ENCODE measurements around the gene DACT1.

Gene DACT1

DNA sequence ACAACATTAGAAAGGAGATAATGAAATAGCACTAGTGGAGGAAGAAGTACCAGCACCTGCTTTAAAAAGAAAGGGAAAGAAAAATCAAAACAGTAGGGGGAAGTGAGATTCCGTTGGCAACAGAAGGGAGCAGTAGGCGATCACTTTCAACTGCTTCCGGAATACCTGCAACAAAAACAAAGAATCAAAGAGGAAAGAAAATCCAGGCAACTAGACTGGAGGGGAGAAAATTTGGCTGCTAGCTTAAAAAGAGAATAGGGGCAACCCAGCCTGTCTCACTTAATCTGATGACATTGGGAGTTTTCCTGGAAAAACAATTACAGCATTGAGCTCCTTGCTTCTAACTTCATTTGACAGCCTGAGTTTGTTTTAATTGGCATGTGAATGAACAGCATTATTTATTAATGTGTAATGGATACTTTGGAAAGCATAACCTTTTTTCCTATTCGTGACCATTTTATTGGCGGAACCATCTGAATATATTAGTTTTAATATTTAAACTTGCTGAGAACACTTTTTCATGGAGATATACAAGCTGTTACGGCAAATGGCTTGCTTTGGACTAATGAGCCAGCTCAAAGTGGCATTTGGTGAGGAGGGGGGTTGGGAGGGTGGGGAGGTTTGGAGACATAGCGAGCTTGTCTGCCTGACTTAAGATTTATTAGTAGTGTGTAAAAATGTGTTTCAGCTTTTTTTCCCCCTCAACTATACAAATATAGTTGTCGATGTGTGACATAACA lies 2.5 kb upstream of the DACT1 start:
- no peak for DNase-seq (ENCODE audit: low spot score)

DNA sequence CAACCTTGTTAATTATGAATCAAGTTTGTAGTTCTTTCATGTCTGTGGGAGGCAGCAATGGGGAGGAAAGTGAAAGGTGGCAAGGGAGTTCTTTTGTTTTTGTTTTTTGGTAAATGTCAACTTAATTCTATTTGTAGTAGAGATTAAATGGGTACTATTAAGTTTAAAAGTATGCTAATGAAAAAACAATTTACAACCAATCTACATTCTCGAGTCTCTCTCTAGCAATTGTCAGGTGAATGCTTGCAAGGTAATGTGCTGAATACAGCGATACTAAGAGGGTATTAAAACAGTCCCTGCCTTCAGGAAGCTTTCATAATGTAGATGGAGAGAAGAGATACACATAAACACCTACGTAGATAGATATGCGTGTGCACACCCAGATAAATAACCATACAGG lies 1.6 kb upstream of the DACT1 start:
- DNase-seq (ENCODE audit: low spot score), result no peak

DNA sequence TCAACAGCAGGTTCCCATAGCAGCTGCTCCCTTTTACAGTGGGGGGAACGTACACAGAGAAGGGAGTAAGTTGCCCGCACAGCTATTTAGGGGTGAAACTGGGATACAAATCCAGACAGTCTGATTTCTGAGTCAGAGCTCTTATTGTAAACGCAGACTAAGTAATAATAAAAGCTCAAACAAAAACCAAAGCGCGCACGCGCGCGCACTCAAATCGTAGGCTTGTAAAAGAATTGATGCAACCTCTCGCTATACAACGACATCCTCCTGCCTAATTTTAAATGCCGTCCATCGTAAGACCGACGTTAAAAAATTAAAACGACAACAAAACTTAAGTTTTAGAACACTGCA lies 747 bp upstream of the DACT1 start:
- no peak for DNase-seq (ENCODE audit: low spot score)

DNA sequence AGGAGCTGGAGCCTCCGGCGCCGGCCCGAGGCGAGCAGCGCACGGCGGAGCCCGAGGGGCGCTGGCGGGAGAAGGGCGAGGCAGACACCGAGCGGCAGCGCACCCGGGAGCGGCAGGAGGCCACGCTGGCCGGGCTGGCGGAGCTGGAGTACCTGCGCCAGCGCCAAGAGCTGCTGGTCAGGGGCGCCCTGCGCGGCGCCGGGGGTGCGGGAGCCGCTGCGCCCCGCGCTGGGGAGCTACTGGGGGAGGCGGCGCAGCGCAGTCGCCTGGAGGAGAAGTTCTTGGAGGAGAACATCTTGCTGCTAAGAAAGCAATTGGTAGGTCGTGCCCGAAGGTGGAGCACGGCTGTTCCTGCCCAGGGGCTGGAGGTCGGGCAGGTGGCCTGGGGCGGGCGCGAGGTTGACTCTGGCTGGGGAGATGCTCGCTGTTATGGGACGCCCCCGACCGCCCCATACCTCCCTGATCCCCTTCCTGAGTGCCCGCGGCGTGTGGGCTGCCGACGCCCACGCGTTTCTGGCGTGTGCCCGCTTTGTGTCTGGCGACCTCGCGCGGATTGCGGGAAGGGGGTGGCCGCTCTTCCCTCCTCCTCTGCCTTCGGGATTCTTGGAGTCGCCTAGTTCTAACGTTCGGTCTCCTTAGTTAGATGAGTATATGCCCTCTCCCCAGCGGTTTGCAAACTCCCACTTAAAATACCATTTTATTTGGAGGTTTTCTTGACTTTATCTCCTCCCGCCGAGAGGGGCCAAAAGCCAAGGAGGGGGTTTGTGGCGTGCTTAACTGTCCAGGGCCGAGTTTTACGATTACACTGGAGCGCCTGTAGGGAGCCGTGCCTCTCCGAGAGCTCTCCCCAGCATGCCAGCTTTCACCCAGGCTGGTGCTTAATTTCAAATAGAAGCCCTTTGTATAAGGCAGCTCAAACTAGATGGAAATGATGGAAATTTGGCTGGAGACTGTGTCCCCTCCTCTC lies 752 bp downstream of the DACT1 start:
- peak; percentile 31 for DNase-seq (ENCODE audit: low spot score)

DNA sequence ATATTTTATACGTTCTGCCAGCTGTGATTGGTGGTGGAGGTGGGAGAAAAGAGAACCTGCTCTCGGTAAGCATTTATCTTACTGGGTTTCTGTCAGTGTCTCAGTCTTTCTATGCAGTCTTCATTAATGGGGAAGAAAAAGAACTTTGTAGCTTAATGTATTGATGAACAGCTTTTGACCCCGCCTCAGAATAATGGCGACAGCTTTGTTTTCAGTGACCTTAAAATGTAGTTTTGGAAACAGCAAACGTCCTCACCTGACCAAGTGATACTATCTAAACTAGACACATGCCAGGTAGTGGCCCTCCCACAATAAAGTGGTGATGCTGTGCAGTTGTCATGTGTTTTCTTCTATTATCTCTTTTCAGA lies 1.4 kb downstream of the DACT1 start:
- no peak for DNase-seq (ENCODE audit: low spot score)

DNA sequence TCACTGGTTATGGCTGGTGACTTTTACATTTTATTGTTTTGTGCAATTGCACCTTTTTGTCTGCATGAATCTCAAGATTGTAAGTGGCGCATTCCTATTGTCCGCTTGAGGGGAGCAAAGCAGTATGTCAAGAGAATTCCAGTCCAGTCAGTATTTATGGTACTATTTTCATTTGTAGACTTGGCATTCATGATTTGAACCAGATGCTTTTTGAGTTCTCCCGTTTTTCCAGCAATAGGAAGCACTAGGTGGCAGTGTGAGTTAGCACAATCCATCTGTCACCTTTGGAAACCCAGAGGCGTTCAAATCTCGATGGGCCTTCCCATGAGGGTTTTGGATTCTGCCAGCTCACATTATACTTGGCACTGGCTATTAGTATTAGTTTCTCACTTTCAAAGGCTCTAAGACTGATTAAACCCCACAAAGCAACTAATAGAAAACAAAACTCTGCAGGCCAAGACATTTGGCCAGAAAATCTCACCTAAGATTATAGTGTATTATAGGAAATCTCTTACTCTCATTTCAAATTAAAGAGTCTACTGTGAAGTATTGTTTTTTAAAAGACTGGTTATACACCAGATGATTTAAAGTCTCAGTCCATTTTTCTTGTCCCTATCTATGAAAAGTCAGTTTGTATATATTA lies 2.2 kb downstream of the DACT1 start:
- DNase-seq (ENCODE audit: low spot score), result peak; percentile 58

DNA sequence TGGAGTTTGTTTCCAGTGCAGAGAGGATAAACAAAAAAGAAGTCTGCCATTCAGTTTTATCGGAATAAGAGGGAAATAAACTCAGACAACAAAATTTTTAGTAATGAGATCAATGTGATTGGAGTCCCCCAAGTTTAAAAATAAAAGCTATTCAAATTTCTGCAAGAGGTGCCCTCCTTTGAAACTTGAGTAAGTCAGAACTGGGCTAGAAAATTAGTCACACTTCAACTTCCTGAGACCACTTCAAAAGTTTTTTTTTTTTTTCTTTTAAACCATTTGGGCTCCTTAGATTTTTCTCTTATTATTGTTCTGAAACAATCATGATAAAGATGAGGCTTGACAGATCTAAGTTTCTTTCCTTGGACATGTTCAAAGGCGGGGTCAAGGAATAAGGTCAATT lies 3.2 kb downstream of the DACT1 start:
- no peak for DNase-seq (ENCODE audit: low spot score)

DNA sequence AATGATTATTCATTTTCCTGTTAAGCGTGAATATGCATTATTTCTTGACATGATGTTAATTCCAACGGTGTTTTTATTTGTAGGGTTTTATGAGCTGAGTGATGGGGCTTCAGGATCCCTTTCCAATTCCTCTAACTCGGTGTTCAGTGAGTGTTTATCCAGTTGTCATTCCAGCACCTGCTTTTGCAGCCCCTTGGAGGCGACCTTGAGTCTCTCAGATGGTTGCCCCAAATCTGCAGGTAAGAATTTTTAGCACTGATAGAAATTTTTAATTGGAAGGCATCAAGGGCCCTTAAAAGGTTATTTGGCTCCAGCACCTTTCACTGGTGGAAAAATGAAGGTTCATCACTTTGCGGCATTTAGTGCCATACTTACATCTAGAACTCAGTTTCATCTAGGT lies 3.7 kb downstream of the DACT1 start:
- DNase-seq (ENCODE audit: low spot score), result no peak

DNA sequence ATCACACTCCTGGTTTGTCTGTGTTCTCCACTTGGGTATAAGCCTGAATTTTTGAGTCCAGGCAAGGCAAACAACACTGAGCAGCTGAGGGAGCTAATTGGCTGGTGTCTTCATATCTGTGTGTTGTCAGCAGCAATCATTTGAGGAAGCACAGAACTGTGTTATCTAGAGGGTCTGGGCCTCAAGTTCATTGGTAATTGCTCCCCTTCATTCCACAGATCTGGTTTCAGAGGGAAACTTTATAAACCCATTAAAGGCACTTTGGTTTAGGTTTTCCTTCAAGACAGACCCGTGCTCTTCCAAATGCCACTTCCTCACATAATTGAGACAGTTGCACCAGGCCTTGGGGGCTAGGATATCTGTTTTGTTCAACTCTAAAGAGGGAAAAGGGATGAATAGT lies 5.6 kb downstream of the DACT1 start:
- no peak for DNase-seq (ENCODE audit: low spot score)

DNA sequence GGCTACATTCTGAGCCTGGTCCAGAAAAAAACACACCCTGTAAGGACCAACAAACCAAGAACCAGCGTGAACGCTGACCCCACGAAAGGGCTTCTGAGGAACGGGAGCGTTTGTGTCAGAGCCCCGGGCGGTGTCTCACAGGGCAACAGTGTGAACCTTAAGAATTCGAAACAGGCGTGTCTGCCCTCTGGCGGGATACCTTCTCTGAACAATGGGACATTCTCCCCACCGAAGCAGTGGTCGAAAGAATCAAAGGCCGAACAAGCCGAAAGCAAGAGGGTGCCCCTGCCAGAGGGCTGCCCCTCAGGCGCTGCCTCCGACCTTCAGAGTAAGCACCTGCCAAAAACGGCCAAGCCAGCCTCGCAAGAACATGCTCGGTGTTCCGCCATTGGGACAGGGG lies 7.9 kb downstream of the DACT1 start:
- DNase-seq (ENCODE audit: low spot score), result no peak

DNA sequence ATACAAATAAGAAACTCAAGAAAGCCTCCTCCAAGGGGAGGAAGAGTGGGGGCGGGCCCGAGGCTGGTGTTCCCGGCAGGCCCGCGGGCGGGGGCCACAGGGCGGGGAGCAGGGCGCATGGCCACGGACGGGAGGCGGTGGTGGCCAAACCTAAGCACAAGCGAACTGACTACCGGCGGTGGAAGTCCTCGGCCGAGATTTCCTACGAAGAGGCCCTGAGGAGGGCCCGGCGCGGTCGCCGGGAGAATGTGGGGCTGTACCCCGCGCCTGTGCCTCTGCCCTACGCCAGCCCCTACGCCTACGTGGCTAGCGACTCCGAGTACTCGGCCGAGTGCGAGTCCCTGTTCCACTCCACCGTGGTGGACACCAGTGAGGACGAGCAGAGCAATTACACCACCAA lies 8.7 kb downstream of the DACT1 start:
- DNase-seq (ENCODE audit: low spot score), result no peak

DNA sequence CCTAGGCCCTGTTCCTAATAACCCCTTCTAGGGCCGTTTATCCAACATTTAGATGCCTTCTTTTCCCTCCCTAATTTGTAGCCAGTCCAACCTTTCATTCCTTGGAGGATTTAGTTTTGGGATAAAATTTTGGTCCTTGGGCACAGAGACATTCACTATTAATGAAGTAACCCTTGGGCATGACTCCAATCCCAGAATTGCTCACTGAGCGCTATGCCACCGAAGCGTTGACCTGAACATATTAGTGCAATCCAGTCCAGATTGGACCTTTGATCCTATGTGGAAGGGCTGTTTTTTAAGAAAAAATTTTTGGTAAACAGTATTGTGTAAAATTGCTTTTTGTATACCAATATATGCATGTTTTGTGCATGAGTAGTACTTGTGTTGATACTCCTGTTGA lies 10.0 kb downstream of the DACT1 start:
- no peak for DNase-seq (ENCODE audit: low spot score)

DNA sequence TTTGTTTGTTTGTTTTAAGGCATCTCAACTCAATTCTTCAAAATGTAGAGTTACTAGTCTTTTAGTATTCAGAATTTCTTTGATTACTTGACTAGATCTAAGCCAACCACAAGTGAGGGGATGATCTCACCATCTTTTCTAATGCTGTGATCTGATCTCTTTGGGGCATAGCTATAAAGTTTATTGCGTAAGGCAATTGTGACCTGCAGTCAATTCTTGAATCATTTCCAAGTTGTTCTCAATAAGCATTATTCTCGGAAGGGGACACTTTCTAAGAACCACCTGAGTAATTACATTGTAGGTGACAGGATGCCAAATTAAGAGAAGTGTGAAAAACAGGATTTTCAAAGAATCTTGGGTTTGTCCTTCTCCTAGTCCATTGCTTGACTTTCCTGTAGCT lies 13.1 kb downstream of the DACT1 start:
- DNase-seq (ENCODE audit: low spot score), result no peak

DNA sequence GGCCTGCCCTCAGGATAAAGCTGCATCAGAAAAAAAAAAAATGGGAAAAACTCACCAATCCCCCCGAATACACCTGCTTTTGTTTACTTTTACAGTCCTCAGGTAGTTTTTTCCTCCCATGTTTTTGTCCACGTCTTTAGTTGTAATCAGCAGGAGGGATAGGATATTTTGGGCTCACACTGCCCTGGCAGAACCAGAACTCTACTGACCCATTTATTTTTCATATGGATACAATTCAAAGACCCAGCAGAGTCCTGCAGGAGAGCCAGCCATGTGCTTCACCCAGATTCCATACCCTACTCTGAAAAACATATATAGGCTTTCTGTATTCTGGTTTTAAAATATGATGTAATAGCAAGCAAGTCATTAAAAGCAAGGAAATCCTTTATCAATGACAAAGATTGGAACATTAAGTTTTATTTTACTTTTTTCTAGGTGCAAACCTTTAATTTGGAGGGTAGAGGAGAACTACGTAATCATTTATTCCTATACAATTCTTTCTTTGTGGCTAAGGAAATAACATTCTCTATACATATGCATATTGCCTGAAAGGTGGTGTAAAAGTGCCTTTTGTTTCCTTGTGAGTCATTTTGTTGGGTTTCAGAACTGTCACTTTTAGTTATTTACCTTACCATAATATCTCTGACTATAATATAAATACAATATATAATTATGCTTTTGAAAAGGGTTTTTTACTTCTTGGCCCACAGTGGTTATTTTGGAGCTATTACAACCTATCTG lies 19.1 kb downstream of the DACT1 start:
- no peak for DNase-seq (ENCODE audit: low spot score)

DNA sequence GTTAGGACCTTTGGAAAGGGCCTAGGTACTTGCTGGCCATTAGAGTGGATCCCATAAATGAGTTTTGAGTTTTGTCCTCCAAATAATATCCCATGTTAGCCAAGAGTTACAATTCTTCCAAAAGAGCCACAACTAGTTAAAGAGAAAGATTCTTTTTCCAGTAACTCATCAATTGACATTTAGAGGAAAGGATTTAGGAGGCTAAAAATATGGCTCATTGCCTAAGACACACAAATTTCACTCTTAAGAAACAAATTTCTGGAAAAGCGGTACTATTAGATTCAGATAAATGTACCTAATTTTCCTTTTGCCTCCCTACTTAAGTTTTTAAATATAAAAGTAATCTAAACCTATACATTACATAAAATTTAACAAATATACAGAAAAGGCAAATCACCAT lies 21.3 kb downstream of the DACT1 start:
- DNase-seq (ENCODE audit: low spot score), result no peak

DNA sequence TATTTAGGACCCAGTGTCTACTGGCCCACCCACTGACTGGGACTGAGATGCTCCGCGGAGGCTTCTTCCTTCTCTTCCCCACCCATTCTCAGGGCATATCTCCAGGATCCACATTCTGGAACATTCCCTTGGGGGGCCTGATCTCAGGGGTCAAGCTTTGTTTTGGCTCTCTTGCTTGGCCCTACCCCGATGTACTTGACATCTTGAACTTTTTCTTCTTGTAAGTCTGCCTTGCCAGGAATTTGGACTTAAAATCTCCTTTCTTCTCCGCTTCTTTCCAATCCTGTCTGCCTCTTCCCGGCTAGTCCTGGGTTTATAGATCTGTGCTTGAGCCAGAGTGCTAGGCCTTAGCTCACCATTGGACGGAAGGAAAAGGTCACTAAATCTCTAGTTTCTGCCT lies 22.1 kb downstream of the DACT1 start:
- no peak for DNase-seq (ENCODE audit: low spot score)

DNA sequence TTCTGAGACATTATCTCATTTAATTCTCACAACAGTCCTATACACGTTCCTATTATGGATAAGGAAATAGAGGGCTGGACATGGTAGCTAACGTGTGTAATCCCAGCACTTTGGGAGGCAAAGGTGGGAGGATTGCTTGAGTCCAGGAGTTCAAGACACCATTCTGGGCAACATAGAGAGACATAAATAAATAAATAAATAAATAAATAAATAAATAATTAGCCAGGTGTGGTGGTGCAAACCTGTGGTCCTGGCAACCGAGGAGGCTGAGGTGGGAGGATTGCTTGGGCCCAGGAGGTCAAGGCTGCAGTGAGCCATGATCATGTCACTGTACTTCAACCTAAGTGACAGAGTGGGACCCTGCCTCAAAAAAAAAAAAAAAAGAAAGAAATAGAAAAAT lies 22.6 kb downstream of the DACT1 start:
- DNase-seq (ENCODE audit: low spot score), result no peak

DNA sequence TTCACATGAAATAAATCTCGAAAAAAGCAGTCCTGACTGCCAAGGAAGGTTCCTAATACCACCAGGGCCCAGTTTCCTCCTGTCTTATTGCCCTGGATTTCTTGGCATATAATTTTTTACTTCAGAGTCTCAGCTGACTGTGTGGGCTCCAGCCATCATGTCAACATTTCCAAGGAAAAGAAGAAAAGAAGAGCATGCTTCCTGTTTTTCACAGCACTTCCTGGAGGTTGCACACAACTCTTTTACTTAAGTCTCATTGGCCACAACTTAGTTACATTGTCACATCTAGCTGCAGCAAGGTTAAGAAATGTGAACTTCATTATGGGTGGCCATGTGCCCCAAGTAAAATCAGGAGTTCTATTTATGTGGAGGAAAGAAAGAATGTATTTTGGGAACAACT lies 24.3 kb downstream of the DACT1 start:
- DNase-seq (ENCODE audit: low spot score), result no peak

DNA sequence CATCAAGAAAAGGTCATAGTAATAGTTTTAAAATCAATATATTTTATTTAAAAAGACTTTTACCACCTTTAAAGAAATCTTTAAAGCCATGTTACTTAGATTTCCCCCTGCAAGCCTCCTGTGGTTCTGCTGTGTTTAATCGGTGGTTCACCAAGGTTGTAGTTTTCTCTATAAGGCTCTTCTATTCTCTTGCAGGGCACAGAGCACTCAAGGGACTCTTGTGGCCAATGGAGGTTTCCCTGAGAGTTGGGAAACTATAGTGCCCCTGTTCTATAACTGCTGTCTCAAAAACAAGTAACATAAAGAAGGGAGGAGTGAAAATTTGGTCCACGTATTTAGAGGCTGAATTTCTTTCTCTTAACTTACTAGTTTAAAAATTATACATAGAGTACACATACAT lies 25.0 kb downstream of the DACT1 start:
- no peak for DNase-seq (ENCODE audit: low spot score)

DNA sequence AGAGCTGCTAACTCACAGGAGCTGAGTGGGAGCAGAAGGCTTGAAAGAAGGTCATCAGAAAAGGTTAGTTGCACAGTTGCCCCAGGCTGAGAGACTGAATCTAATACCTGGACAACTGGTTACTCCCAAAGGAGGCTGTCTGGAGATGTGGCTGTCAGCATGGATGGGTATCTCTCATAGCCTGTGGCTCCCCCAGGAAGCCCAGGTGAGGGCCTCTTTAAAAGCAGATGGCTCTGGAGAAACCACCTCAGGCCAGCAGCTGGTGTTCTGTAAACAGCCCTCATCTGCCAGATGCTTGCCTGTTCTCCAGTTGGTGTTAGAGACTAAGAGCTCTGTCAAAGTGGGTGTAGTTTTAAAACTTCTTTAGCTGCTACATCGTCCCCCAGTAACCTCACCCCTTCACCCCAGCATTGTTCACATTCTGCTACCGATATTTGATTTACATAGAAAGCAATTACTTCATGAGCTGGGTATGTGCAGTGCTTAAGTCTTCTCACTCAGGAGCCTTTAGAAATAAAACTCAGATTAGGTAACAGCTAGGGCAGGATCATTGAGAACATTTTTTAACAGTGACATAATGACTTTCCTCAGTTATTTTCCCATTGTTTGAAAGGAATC lies 25.8 kb downstream of the DACT1 start:
- DNase-seq (ENCODE audit: low spot score), result no peak

DNA sequence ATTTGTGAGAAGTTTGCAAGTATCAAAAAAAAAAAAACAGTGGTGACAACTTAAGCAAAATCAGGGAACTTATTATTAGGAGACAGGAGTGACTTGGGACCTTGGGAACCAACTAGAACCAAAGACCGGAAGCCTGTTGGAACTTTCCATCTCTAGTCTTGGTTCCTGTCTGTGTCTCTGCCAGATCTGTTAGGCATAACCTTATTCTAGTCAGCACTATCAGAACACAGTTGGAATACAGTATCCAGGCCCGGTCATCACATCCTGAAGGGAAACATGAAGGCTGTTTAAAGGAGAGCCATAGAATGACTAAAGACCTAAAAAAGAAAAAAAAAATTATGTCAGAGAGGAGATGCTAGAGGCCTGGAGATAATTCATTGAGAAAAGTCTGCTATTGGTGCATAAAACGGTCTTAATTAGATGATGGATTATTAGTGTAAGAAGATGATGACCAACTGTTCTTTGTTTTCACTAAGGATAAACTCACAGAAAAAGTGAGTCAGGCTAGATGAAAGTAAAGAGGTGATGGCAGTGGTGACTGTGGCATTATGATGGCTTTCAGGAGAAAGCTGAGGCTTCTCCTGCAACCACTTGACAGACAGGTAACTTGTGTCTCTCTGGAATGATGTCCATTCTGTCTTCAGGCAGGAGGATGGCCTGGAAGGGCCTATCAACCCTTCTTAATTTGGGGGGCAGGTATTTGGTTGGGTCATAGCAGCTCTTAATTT lies 28.2 kb downstream of the DACT1 start:
- DNase-seq (ENCODE audit: low spot score), result no peak

All from LoVo (cell line).